ENCODE data around the gene ZSWIM3.

DNA sequence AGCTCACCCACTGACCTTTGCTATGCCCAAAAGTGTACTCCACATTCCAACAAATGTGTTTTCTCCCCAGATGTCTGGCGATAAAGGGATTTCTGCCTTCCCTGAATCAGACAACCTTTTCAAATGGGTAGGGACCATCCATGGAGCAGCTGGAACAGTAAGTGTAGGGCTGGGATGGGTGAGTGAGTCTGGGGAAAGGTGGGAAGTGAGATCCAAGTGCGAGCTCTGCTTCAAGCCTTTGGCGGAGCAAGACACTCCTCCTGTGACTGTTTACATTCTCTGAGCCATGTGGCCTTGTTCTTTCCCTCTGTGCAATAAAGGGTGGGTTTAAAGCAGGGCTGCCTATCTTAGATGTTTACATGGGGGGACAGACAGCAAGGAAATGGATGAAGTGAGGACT lies 43.1 kb upstream of the ZSWIM3 start:
- TF ChIP-seq, protein P1, sequence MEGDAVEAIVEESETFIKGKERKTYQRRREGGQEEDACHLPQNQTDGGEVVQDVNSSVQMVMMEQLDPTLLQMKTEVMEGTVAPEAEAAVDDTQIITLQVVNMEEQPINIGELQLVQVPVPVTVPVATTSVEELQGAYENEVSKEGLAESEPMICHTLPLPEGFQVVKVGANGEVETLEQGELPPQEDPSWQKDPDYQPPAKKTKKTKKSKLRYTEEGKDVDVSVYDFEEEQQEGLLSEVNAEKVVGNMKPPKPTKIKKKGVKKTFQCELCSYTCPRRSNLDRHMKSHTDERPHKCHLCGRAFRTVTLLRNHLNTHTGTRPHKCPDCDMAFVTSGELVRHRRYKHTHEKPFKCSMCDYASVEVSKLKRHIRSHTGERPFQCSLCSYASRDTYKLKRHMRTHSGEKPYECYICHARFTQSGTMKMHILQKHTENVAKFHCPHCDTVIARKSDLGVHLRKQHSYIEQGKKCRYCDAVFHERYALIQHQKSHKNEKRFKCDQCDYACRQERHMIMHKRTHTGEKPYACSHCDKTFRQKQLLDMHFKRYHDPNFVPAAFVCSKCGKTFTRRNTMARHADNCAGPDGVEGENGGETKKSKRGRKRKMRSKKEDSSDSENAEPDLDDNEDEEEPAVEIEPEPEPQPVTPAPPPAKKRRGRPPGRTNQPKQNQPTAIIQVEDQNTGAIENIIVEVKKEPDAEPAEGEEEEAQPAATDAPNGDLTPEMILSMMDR (IDR thresholded peaks at IDR 0.05; ENCODE audit: low read depth, low read length, poor library complexity, severe bottlenecking): no peak
- no peak for TF ChIP-seq EZH2phosphoT487 (IDR thresholded peaks at IDR 0.05; ENCODE audit: borderline replicate concordance, low read length)

All from DOHH2 (cell line).